Measurements from ENCODE around the gene SAP30L. TPM values are rescaled to one million over a fixed set of nuclear protein-coding genes. Genes with fewer than 3 reads are reported as not detected.

SAP30L gene
- total and polyA plus RNA-seq, 2 experiments from 2014 or later: 21.4 to 29.3 TPM

DNA sequence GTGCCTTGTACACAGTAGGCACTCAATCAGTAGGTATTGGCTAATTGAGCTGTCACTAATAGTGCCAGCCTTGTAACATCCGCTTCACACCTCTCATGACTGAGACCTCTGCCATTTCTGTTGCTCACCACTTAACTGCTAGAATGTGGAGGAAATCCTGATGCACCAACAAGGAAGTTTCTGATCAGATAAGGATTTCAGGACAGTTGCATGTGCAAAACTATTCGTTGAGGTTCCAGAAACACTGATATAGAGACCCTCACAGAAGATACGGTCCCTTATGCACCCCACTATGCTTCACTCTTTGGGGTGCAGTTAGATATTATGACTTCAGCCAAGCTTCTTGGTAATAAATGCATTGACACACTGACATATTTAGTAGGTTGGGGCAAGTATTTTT is 10.7 kb downstream of the SAP30L start:
- Histone ChIP-seq H4K20me1 (replicated peaks; ENCODE audit: insufficient read depth) (no peaks in the 10 kb centered on the region), H2AFZ (no peak overlapping the region), H3F3A (replicated peaks; ENCODE audit: low read depth) (no peaks in the 10 kb centered on the region), H3K9me2 (ENCODE audit: insufficient read depth) (no peaks in the 10 kb centered on the region), H3K27ac (ENCODE audit: low read depth) (no peak overlapping the region), H3K79me2 (replicated peaks; ENCODE audit: insufficient read depth) (no peaks in the 10 kb centered on the region), H3K27me3 (ENCODE audit: insufficient read depth) (no peaks in the 10 kb centered on the region), H3K4me1 (ENCODE audit: insufficient read depth) (no peaks in the 10 kb centered on the region), H3K4me2 (no peak overlapping the region), H3K36me3 (ENCODE audit: insufficient read depth) (0 out of 2 replicates have a peak, but pooled peaks cover 7% of the 10 kb centered on the region), H3K4me3 (no peak overlapping the region)
- Mint-ChIP-seq H3K4me3 (no peak overlapping the region), H3K27ac (no peak overlapping the region), H3K27me3 (ENCODE audit: insufficient read depth, low read depth, poor library complexity) (no peaks in the 10 kb centered on the region), H3K36me3 (ENCODE audit: low read depth) (peaks cover 3% of the 10 kb centered on the region; the same call in 1 of the 3 replicates), H3K4me1 (peaks cover under 1% of the 10 kb centered on the region; the same call in 1 of the 3 replicates), H3K9me3 (no peaks in the 10 kb centered on the region)
- DNase-seq (ENCODE audit: low spot score) (no peak), ATAC-seq (no peak)
- TF ChIP-seq REST (IDR thresholded peaks at IDR 0.05; ENCODE audit: unreplicated experiment) (no peak), ZNF462 (CRISPR knock-in tag; IDR thresholded peaks at IDR 0.05) (no peak), POLR2AphosphoS5 (IDR thresholded peaks at IDR 0.05; ENCODE audit: low read depth) (no peak), ZNF331 (CRISPR knock-in tag; IDR thresholded peaks at IDR 0.05; ENCODE audit: low read depth) (no peak)
- TF ChIP-seq, protein P1, sequence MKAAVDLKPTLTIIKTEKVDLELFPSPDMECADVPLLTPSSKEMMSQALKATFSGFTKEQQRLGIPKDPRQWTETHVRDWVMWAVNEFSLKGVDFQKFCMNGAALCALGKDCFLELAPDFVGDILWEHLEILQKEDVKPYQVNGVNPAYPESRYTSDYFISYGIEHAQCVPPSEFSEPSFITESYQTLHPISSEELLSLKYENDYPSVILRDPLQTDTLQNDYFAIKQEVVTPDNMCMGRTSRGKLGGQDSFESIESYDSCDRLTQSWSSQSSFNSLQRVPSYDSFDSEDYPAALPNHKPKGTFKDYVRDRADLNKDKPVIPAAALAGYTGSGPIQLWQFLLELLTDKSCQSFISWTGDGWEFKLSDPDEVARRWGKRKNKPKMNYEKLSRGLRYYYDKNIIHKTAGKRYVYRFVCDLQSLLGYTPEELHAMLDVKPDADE (IDR thresholded peaks at IDR 0.05): no peak
